ENCODE measurements around the gene FBXW9.
"Not testable (repeated sequence)": the region's sequence is repeated elsewhere in the genome, so short reads cannot be mapped to it uniquely, and the experiment has no call there.

Gene FBXW9

GRCh38 chr19:12696366-12697335, at the start of gene FBXW9:
TSS of gene FBXW9 (minus strand) at chr19:12696631. CDS start at chr19:12696581, 50 bp downstream.
- peak; percentile 95 for DNase-seq

- DNase-seq = no peak
Measured at GRCh38 chr19:12745166-12745897, 48.9 kb upstream of the FBXW9 start.

GRCh38 chr19:12737835-12738351, 41.5 kb upstream of the FBXW9 start:
- DNase-seq = no peak

- DNase-seq = peak; percentile 82
Measured at GRCh38 chr19:12736995-12737834, 40.8 kb upstream of the FBXW9 start, which contains the start of gene GET3. TSS of gene GET3 (plus strand) at chr19:12737497. CDS start at chr19:12737506, 9 bp downstream.

- DNase-seq = peak; percentile 21
Measured at GRCh38 chr19:12733369-12734214, 37.2 kb upstream of the FBXW9 start.

- no peak for DNase-seq
Measured at GRCh38 chr19:12731337-12731736, 34.9 kb upstream of the FBXW9 start.

GRCh38 chr19:12730064-12730463, 33.6 kb upstream of the FBXW9 start:
- no peak for DNase-seq

- DNase-seq = no peak
Measured at GRCh38 chr19:12727745-12728433, 31.5 kb upstream of the FBXW9 start.

- no peak for DNase-seq
Measured at GRCh38 chr19:12726988-12727316, 30.5 kb upstream of the FBXW9 start.

- DNase-seq = not testable (repeated sequence)
Measured at GRCh38 chr19:12725612-12726011, 29.2 kb upstream of the FBXW9 start.

GRCh38 chr19:12723641-12724426, 27.4 kb upstream of the FBXW9 start, which contains the start of gene TNPO2:
TSS of gene TNPO2 (minus strand) at chr19:12723932. CDS start at chr19:12720977, 2,955 bp downstream.
- DNase-seq = peak; percentile 71

GRCh38 chr19:12723381-12723640, 26.9 kb upstream of the FBXW9 start:
- no peak for DNase-seq

- DNase-seq = peak; percentile 95
Measured at GRCh38 chr19:12722566-12723380, 26.3 kb upstream of the FBXW9 start.

GRCh38 chr19:12721656-12722565, 25.5 kb upstream of the FBXW9 start:
- DNase-seq = peak; percentile 39

GRCh38 chr19:12720851-12721655, 24.6 kb upstream of the FBXW9 start:
- DNase-seq = no peak

- no peak for DNase-seq
Measured at GRCh38 chr19:12720296-12720695, 23.9 kb upstream of the FBXW9 start.

- DNase-seq = no peak
Measured at GRCh38 chr19:12715929-12716328, 19.5 kb upstream of the FBXW9 start.

Data from stimulated activated naive CD4-positive, alpha-beta T cell treated with Interleukin-2 at 50 U/mL for 16 hours (primary cell).